ENCODE data around the gene ETS2.

DNA sequence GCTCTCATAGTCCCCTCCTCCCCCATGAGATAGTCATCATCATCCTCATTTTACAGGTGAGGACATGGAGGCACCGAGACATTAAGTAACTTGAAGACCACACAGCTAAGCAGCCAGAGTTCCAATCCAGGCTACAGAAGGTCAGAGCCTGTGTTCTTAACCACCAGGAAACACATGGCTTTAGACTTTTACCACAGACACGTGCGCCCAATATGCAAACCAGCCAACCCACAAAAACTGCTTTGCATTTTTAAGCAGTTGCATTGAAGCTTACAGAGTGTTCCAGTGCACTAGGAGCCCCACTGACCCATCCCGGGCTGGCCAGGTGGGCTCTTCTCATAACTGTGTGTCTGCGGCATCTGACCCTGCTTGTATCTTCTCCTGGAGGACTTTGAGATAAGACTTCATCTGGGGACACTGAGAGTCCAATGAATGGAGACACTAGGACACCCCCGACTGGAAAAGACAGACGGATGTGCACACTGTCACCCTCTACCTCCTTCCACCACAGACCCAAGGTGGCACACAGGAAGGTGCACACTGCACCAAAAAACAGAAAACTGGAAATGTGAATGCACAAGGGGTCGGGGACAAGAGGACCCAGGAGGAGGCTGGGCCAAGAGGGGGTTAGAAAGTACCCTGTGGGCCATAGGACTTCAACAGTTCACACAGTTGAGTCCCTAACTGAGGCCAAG, 56.4 kb downstream of the ETS2 start:
- TF ChIP-seq, protein P1, sequence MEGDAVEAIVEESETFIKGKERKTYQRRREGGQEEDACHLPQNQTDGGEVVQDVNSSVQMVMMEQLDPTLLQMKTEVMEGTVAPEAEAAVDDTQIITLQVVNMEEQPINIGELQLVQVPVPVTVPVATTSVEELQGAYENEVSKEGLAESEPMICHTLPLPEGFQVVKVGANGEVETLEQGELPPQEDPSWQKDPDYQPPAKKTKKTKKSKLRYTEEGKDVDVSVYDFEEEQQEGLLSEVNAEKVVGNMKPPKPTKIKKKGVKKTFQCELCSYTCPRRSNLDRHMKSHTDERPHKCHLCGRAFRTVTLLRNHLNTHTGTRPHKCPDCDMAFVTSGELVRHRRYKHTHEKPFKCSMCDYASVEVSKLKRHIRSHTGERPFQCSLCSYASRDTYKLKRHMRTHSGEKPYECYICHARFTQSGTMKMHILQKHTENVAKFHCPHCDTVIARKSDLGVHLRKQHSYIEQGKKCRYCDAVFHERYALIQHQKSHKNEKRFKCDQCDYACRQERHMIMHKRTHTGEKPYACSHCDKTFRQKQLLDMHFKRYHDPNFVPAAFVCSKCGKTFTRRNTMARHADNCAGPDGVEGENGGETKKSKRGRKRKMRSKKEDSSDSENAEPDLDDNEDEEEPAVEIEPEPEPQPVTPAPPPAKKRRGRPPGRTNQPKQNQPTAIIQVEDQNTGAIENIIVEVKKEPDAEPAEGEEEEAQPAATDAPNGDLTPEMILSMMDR (IDR thresholded peaks at IDR 0.05; ENCODE audit: low read length) = no peak
- TF ChIP-seq EZH2phosphoT487 (IDR thresholded peaks at IDR 0.05; ENCODE audit: low read length) = no peak
